Testis (tissue), 2 donors: ENCODE measurements around the gene ANKRD35.
"Not testable (repeated sequence)": the region's sequence is repeated elsewhere in the genome, so short reads cannot be mapped to it uniquely, and the experiment has no call there.

Experiments used
- POLR2A ChIP-seq: fragments of 450-650 bp; IDR thresholded peaks from one replicate; pipeline ENCODE4 v1.6.1; 2017; ENCODE audit warnings: antibody characterized with exemption, mild to moderate bottlenecking, moderate library complexity
- TF ChIP-seq, protein P1 (sequence below), 3 experiments: fragments of 450-650 bp in 2 of 3; fragments of 200-600 bp in 1 of 3; sonication (generic) in 1 of 3; IDR thresholded peaks; one replicate each; pipeline ENCODE4 v1.5.1; 2016 to 2019; ENCODE audit warnings: antibody characterized with exemption in 3 of 3, mild to moderate bottlenecking in 2 of 3, moderate library complexity in 1 of 3

GRCh38 chr1:145920297-145920696 is 34.6 kb upstream of the ANKRD35 start:
- TF ChIP-seq, protein P1, sequence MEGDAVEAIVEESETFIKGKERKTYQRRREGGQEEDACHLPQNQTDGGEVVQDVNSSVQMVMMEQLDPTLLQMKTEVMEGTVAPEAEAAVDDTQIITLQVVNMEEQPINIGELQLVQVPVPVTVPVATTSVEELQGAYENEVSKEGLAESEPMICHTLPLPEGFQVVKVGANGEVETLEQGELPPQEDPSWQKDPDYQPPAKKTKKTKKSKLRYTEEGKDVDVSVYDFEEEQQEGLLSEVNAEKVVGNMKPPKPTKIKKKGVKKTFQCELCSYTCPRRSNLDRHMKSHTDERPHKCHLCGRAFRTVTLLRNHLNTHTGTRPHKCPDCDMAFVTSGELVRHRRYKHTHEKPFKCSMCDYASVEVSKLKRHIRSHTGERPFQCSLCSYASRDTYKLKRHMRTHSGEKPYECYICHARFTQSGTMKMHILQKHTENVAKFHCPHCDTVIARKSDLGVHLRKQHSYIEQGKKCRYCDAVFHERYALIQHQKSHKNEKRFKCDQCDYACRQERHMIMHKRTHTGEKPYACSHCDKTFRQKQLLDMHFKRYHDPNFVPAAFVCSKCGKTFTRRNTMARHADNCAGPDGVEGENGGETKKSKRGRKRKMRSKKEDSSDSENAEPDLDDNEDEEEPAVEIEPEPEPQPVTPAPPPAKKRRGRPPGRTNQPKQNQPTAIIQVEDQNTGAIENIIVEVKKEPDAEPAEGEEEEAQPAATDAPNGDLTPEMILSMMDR (IDR thresholded peaks at IDR 0.05): not testable (repeated sequence)
- TF ChIP-seq POLR2A: not testable (repeated sequence)
